ENCODE measurements around the gene MAPKBP1. TPM values are rescaled to one million over a fixed set of nuclear protein-coding genes. Genes with fewer than 3 reads are reported as not detected.

The MAPKBP1 gene
- total RNA-seq: 15.3 and 24.2 TPM in 2 replicates

DNA sequence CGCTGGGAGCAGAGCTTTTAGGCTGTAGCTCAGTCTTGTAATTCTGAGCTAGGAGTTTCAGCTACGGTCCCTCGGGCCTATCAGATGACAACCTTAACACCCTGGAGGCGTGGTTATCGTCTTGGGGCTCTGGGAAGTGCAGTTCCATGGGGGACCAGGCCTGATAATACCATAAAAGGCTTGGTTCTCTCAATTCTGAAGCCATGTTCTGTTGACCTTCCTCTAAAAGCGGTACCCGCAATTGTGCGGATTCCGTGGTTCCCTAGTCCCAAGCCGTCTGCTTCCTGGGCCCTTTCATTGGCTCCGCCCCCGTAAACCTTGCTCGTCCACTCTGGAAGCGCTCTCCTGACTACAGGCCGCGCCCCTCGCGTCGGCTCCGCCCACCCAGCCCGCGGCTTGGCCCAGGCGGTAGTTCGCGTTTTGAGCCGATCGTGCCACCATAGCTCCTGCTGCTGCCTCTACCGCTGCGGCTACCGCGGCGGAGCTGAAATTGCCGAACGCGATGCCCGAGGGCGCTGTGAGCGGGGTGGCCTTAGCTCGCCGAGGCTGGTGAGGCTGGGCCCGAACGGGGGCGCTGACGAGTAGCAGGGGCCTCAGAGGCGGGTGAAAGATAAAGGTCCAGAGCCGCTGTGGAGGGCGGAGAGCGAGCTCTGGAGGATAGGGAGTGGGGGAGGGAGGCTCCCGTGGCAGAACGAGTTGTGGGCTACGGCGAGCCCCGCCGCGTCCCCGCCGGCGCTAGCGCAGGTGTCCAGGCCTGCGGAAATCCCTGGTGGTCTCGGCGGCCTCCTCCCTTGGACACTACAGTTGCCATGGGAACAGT, at the start of gene MAPKBP1:
TSS of gene MAPKBP1 (plus strand) at position 423 of the 820 bp plus-strand sequence. CDS start 792 bp downstream, outside the sequence.

DNA sequence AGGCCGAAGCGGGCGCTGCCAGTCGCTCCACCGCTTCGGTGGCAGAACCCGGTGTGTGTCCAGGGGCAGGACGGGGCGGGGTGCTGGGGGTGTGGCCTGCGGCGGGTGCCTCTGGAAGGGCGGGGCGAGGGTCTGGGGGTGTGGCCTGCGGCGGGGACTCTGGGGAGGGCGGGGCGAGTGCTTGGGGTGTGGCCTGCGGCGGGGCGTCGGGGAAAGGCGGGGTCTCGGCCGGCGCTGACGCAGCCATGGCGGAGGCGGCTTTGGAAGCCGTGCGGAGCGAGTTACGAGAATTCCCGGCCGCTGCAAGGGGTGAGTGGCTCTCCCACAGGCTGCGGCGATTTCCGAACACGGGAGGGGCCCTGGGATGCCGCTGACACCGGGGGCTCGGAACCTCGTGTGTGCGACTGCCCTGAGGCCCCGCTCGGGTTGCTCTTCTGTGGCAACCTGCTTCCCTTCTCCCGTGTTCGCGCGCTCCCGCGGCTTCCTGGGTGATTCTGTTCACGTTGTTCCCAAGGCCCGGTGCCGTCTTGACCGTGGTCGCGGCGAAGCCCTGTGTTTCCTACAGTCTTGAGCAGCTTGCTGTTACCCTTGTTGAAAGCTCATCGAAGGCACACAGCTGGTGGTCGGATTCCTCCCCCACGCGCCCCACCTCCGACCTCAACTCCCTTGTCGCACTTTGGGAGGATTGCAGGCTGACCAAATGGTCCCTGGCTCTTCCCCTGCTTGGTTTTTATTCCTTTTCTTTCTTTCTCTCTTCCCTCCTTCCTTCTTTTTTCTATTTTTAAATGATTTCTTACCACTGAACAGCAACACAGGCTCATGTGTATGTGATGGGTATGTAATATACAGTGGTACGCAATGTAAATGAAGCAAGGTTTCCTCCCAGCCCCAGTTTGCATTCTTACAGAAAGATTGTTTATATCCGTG, 53.9 kb downstream of the MAPKBP1 start, which contains the start of gene JMJD7:
TSS of gene JMJD7 (plus strand) at position 213 of the 927 bp plus-strand sequence. CDS start at position 246, 33 bp downstream.

GRCh38 chr15:41838400-41838897, 64.2 kb downstream of the MAPKBP1 start, which contains the start of gene PLA2G4B:
TSS of gene PLA2G4B (plus strand) at chr15:41838847. CDS start at chr15:41838914, 67 bp downstream.

Other genes starting within 250 kb of the MAPKBP1 start
- gene RPAP1, start 230.2 kb upstream of the MAPKBP1 start, total RNA-seq: 26.0 and 41.4 TPM in 2 replicates
- gene TYRO3, start 215.3 kb upstream of the MAPKBP1 start, total RNA-seq: 5.7 and 11.5 TPM in 2 replicates
- gene MGA, start 114.1 kb upstream of the MAPKBP1 start, total RNA-seq: 8.7 and 12.4 TPM in 2 replicates
- 28.8 and 30.1 TPM in 2 replicates for gene JMJD7, start 53.6 kb downstream of the MAPKBP1 start, total RNA-seq
- 18.6 and 21.8 TPM in 2 replicates for gene PLA2G4B, start 64.4 kb downstream of the MAPKBP1 start, total RNA-seq
- gene SPTBN5, start 119.6 kb downstream of the MAPKBP1 start, total RNA-seq: under 0.01 and 0.49 TPM in 2 replicates
- 30.4 and 38.6 TPM in 2 replicates for gene EHD4, start 198.1 kb downstream of the MAPKBP1 start, total RNA-seq
- 3.7 and 5.1 TPM in 2 replicates for gene PLA2G4E, start 246.6 kb downstream of the MAPKBP1 start, total RNA-seq